Smooth muscle cell (in vitro differentiated cells): Measurements from ENCODE around the gene PRDM11. TPM values are rescaled to one million over a fixed set of nuclear protein-coding genes. Genes with fewer than 3 reads are reported as not detected.

ENCODE experiments used
- DNase-seq: peaks from one replicate; lab custom pipeline; 2025; ENCODE audit not compliant: unreplicated experiment; lab: John Stamatoyannopoulos, UW
- H2AFZ ChIP-seq: fragments of 200-600 bp; sonication (generic); 2 replicates; pipeline ENCODE4 v1.6.0; 2016; ENCODE audit warnings: antibody characterized with exemption, low read depth, mild to moderate bottlenecking
- H3F3A ChIP-seq: fragments of 200-600 bp; sonication (generic); 2 replicates; pipeline ENCODE4 v1.6.0; 2017; ENCODE audit warnings: antibody characterized with exemption, low read depth
- H3K27ac ChIP-seq: fragments of 200-600 bp; sonication (generic); 2 replicates; pipeline ENCODE4 v1.5.1; 2016; ENCODE audit warnings: low read depth, mild to moderate bottlenecking
- H3K27me3 ChIP-seq: fragments of 200-600 bp; sonication (generic); 2 replicates; pipeline ENCODE4 v1.6.1; 2016; ENCODE audit warnings: low read depth, mild to moderate bottlenecking
- H3K36me3 ChIP-seq: fragments of 200-600 bp; sonication (generic); 2 replicates; pipeline ENCODE4 v1.5.1; 2016; ENCODE audit warnings: low read depth
- H3K4me1 ChIP-seq: fragments of 200-600 bp; sonication (generic); 2 replicates; pipeline ENCODE4 v1.5.1; 2016; ENCODE audit warnings: low read depth
- H3K4me2 ChIP-seq: fragments of 200-600 bp; sonication (generic); 2 replicates; pipeline ENCODE4 v1.6.0; 2016; ENCODE audit warnings: mild to moderate bottlenecking
- H3K4me3 ChIP-seq: fragments of 200-600 bp; sonication (generic); 2 replicates; pipeline ENCODE4 v1.5.1; 2016; ENCODE audit warnings: mild to moderate bottlenecking
- H3K79me2 ChIP-seq: fragments of 200-600 bp; sonication (generic); 2 replicates; pipeline ENCODE4 v1.6.0; 2016; ENCODE audit warnings: low read depth, mild to moderate bottlenecking
- H3K9ac ChIP-seq: fragments of 200-600 bp; sonication (generic); 2 replicates; pipeline ENCODE4 v1.6.0; 2016; ENCODE audit warnings: low read depth
- H3K9me3 ChIP-seq: fragments of 200-600 bp; sonication (generic); replicated peaks from 2 replicates; pipeline ENCODE4 v1.5.1; 2016; ENCODE audit warnings: low read depth
- H4K20me1 ChIP-seq: fragments of 200-600 bp; sonication (generic); 2 replicates; pipeline ENCODE4 v1.6.0; 2016; ENCODE audit warnings: low read depth
- WGBS: methylation state at CpG from one replicate; pipeline ENCODE4 v1.1.7; 2016; ENCODE audit warnings: low lambda C conversion rate; 5-methylcytosine and 5-hydroxymethylcytosine counted together
- polyA plus RNA-seq: library from polyadenylated mRNA; unstranded; fragments of >200 nt; fragmentation: Nextera tagmentation; extraction: Ambion mirVana; gene quantifications from 2 replicates; pipeline ENCODE4 v1.2.1, GENCODE V29; 2016
- total RNA-seq: library from RNA; depleted of rRNA; stranded (reverse); fragments of >200 nt; gene quantifications from 2 replicates; pipeline ENCODE4 v1.2.3, GENCODE V29; 2014
- TF ChIP-seq, protein P1 (sequence below): fragments of 200-600 bp; sonication (generic); IDR thresholded peaks from 2 replicates; pipeline ENCODE4 v1.5.1; 2017; ENCODE audit warnings: borderline replicate concordance, mild to moderate bottlenecking, antibody characterized with exemption; ENCODE audit not compliant: insufficient read depth, poor library complexity, severe bottlenecking

The PRDM11 gene
- total and polyA plus RNA-seq, 2 experiments from 2014 or later = 5.8 to 6.6 TPM

DNA sequence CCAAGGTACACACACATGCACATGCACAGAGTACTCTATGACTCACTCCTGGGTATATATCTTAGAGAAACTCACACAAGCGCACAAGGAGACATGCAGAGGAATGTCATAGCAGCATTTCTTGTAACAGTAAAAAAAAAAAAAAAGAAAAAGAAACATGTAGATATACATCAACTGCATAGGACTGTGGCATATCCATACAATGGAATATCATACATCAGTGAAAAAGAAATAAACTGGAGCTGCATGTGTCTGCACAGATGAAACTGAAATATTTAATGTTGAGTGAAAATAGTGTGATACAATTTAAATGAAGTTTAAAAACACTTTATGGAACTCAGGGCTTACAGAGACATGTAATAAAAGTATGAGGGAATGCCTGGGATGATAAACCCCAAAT is 93.3 kb downstream of the PRDM11 start:
- no peak overlapping the region for H3K27ac ChIP-seq
- no peak for DNase-seq
- H3K9me3 ChIP-seq = no peaks in the 10 kb centered on the region
- no peak overlapping the region for H3K4me2 ChIP-seq
- TF ChIP-seq, protein P1, sequence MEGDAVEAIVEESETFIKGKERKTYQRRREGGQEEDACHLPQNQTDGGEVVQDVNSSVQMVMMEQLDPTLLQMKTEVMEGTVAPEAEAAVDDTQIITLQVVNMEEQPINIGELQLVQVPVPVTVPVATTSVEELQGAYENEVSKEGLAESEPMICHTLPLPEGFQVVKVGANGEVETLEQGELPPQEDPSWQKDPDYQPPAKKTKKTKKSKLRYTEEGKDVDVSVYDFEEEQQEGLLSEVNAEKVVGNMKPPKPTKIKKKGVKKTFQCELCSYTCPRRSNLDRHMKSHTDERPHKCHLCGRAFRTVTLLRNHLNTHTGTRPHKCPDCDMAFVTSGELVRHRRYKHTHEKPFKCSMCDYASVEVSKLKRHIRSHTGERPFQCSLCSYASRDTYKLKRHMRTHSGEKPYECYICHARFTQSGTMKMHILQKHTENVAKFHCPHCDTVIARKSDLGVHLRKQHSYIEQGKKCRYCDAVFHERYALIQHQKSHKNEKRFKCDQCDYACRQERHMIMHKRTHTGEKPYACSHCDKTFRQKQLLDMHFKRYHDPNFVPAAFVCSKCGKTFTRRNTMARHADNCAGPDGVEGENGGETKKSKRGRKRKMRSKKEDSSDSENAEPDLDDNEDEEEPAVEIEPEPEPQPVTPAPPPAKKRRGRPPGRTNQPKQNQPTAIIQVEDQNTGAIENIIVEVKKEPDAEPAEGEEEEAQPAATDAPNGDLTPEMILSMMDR = no peak
- no peaks in the 10 kb centered on the region for H4K20me1 ChIP-seq
- no peak overlapping the region for H2AFZ ChIP-seq
- no peaks in the 10 kb centered on the region for H3K36me3 ChIP-seq
- no peaks in the 10 kb centered on the region for H3K4me1 ChIP-seq
- H3K27me3 ChIP-seq = peaks cover 7% of the 10 kb centered on the region
- H3K9ac ChIP-seq = no peak overlapping the region
- H3K79me2 ChIP-seq = no peaks in the 10 kb centered on the region
- 97% methylated on average over 1 of the region's 1 CpG for WGBS
- no peak overlapping the region for H3K4me3 ChIP-seq
- H3F3A ChIP-seq = no peaks in the 10 kb centered on the region

DNA sequence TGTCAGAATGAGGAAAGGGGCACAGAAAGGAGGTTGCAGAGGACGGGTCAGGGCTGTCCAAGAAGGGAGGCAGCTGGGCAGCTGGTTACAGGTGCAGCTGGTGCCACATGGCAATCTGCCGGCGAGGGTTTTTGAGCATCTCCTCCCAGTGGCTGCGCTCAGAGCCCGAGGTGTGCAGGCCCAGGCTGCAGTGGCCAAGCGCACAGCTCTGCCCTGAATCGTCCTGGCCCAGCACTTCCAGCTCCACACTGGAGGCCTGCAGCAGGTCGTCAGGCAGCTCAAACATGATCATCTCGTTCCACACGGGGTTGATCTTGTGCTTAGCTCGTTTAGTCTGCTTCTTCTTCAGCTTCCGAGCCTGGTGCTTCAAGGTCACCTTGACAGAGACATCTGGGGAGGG is 97.5 kb downstream of the PRDM11 start:
- no peaks in the 10 kb centered on the region for H4K20me1 ChIP-seq
- H3K9ac ChIP-seq = no peak overlapping the region
- no peaks in the 10 kb centered on the region for H3K4me1 ChIP-seq
- 87% methylated on average over 12 of the region's 12 CpGs for WGBS
- H3F3A ChIP-seq = no peaks in the 10 kb centered on the region
- H3K4me3 ChIP-seq = no peak overlapping the region
- H3K27me3 ChIP-seq = no peaks in the 10 kb centered on the region
- H2AFZ ChIP-seq = no peak overlapping the region
- no peaks in the 10 kb centered on the region for H3K36me3 ChIP-seq
- DNase-seq = no peak
- H3K79me2 ChIP-seq = no peaks in the 10 kb centered on the region
- TF ChIP-seq, protein P1 = no peak
- no peak overlapping the region for H3K27ac ChIP-seq
- H3K4me2 ChIP-seq = no peak overlapping the region
- H3K9me3 ChIP-seq = no peaks in the 10 kb centered on the region

DNA sequence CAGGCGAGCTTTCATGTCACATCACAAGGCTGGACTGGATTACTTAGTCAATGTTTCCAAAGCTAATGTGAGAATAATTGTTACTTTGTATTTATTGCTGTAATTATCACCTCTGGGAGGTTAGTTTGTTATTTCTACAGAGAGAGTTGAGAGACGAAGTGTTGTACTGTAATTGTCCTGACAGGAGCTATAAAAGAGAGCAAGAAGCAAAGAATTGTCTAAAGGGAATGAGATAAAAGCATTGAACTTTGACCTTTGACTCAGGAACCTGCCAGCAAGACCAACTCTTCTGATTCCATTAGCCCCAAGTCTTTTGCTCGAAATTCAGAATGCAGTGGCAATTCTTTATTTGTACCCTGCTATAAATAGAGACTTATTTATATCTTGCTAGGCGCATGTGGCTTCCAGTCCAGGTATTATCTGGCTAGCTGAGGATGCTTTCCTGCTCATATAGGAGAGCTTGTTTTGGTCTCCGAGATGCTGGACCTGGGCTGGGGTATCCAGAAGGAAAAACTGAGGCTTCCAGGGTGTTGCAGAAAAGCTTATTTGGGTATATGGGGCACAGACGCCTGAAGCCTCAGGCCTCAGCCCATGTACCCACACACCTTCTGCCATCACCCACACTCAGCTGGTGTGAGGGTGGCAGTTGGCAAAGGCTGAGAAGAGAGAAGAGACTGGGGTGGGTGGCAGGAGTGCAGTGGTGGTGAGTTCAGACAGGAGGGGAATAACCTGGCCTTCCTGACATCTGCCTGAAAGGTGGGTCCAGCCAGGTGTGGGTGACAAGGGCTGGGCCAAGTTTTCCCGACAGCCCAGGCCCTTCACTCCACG is 99.0 kb downstream of the PRDM11 start:
- Histone ChIP-seq H3F3A (no peaks in the 10 kb centered on the region), H3K9ac (no peak overlapping the region), H4K20me1 (no peaks in the 10 kb centered on the region), H3K79me2 (no peaks in the 10 kb centered on the region), H3K4me2 (no peak overlapping the region), H3K27me3 (no peaks in the 10 kb centered on the region), H3K4me3 (no peak overlapping the region), H3K4me1 (no peaks in the 10 kb centered on the region), H2AFZ (no peak overlapping the region), H3K9me3 (no peaks in the 10 kb centered on the region), H3K36me3 (no peaks in the 10 kb centered on the region), H3K27ac (no peak overlapping the region)
- 81% methylated on average over 8 of the region's 8 CpGs for WGBS
- TF ChIP-seq, protein P1 = no peak
- no peak for DNase-seq

DNA sequence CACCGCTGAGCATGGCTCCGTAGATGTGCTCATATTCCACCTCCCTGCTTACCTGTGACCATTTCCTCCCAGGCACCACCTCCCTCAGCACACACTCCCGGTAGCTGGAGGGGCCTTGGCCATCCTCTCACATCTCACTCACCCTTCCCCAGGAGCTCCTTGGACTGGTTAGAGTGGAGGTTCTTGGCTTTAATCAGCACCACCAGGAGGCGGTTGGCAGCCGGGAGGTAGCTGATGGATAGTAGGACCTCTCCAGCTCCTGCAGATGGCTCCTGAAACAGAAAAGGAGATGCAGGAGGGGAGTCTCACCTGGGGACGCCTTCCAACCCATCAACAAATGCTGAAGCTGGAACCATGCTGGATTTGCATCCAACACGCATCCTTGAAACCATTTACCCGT is 99.8 kb downstream of the PRDM11 start:
- H3K9me3 ChIP-seq = no peaks in the 10 kb centered on the region
- H3K4me1 ChIP-seq = no peaks in the 10 kb centered on the region
- no peak overlapping the region for H3K4me2 ChIP-seq
- no peak overlapping the region for H3K27ac ChIP-seq
- H4K20me1 ChIP-seq = no peaks in the 10 kb centered on the region
- H3K36me3 ChIP-seq = no peaks in the 10 kb centered on the region
- DNase-seq = no peak
- H3F3A ChIP-seq = no peaks in the 10 kb centered on the region
- H3K9ac ChIP-seq = no peak overlapping the region
- no peak overlapping the region for H3K4me3 ChIP-seq
- TF ChIP-seq, protein P1 = no peak
- 94% methylated on average over 8 of the region's 8 CpGs for WGBS
- no peaks in the 10 kb centered on the region for H3K79me2 ChIP-seq
- H2AFZ ChIP-seq = no peak overlapping the region
- H3K27me3 ChIP-seq = no peaks in the 10 kb centered on the region
